GM21447 (cell line): ENCODE results near the gene MYF5.

Source experiments
- ATAC-seq: cut with Tn5 transposase; IDR thresholded peaks from one replicate; pipeline ENCODE4 v1.9.1; 2021; ENCODE audit not compliant: unreplicated experiment

Gene MYF5

DNA sequence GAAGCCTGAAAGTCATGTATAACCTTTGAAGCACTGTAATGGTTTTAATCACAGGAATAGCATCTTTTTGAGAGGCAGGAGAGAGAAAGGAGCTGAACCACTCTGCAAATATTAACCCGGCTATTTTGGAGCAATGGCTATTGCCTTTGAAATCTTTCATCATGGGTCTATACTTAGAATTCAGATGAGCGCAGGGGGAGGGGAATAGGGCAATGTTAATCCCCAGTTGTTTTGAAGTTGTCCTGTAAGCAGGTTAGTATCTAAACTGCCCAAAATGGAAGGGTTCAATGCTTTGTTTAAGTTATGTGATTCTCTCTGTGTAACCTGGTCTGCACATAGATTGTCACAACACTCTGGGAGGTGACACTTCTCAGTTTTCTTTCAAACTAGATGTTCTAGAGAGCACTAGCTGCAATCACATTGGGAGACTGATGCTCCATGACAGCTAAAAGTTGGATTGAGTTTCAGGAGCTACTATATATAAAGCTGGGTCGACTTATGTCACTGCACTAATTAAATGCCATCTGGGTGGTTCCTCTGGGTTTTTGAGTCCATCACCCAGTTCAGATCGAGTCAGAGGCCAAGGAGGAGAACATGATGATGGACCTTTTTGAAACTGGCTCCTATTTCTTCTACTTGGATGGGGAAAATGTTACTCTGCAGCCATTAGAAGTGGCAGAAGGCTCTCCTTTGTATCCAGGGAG is 9.4 kb upstream of the MYF5 start, which contains the start of gene MYF6:
TSS of gene MYF6 (plus strand) at position 509 of the 704 bp plus-strand sequence. CDS start at position 595, 86 bp downstream.
- ATAC-seq, result no peak

DNA sequence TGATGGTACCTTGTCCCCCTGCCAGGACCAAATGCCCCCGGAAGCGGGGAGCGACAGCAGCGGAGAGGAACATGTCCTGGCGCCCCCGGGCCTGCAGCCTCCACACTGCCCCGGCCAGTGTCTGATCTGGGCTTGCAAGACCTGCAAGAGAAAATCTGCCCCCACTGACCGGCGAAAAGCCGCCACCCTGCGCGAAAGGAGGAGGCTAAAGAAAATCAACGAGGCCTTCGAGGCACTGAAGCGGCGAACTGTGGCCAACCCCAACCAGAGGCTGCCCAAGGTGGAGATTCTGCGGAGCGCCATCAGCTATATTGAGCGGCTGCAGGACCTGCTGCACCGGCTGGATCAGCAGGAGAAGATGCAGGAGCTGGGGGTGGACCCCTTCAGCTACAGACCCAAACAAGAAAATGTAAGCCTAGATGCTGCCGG is 8.9 kb upstream of the MYF5 start:
- no peak for ATAC-seq

DNA sequence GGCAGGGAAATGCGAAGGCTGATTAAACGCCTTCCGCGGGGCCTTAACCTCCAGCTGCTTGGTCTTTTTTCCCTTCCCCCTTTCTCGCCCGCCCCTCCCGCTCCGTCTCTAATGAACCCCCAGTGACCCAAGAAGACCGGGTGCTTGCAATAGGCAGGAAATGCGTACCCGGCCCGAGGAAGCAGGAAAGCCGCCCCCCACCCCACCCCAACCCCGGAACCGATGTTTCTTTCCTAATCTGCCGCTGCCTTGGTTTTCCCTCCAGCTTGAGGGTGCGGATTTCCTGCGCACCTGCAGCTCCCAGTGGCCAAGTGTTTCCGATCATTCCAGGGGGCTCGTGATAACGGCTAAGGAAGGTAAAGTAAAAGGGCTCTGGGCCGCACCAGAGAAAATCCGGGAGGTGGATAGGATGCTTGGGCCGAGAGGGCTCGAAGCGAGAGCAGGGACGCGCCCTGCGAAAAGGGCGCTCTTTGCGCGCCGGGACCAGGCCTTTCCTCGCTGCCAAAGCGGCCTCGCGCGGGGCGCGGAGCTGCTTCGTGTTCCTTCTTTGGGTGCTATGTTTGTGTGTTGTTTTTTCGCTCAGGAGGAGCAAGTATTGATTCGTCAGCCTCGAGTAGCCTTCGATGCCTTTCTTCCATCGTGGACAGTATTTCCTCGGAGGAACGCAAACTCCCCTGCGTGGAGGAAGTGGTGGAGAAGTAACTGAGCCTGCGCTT is 8.3 kb upstream of the MYF5 start:
- no peak for ATAC-seq

DNA sequence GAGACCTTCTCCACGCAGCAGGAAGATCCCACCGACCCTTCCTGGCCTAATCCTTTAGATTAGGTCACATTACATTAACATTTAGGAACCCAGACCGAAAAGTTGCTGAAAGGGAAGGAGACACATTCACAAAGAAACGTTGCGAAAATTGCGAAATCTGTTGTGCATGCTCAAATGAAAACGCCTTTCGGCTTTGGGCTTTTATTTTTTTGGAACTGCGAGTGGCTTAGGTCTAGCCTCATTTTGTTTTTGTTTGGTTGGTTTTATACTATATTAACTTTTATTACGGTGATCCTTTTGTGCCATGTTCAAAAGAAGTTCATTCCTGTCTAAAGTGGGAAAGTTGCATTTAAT is 7.8 kb upstream of the MYF5 start:
- ATAC-seq, result no peak

DNA sequence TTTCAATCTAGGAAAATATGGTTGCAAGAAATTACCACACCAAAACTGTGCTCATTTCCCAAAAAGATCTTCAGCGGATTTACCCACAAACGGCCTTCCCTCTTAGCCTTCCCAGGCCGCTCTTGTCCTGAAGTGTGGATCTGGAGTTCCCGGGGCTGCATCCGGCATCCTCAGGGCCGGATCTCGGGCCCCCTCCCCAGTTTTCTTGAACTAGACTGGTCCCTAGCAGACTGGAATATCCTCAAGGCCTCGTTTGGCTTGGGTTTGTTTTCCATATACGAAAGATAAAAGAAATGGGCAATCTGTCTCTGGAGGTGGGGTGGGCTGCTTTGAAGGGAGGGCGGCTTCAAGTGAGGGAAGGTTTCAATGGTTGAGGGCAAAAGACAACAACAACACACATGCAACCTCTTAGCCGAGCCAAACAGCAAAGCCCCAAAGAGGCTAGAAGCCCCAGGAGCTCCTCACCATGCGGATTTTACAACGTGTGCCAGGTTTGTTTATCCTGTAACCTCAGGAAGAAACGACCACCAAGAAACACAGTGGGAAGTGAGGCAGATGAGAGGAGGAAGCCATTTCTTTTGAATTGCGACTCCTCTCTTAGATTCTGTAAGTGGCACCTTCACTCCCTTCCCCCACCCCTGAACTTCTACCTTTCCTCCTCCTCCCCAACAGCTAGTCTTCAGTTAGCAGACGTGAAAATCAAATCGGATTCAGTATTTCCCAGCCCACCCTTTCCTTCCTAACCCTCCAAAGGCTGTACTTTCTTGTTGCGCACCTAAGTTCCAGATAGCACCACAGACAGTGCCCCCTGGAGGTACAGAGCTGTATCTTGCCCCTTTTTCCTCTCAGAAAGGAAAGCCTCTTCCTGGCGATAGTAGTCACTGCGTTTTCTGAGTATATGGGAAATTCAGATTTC is 6.6 kb upstream of the MYF5 start:
- peak; percentile 60 for ATAC-seq

DNA sequence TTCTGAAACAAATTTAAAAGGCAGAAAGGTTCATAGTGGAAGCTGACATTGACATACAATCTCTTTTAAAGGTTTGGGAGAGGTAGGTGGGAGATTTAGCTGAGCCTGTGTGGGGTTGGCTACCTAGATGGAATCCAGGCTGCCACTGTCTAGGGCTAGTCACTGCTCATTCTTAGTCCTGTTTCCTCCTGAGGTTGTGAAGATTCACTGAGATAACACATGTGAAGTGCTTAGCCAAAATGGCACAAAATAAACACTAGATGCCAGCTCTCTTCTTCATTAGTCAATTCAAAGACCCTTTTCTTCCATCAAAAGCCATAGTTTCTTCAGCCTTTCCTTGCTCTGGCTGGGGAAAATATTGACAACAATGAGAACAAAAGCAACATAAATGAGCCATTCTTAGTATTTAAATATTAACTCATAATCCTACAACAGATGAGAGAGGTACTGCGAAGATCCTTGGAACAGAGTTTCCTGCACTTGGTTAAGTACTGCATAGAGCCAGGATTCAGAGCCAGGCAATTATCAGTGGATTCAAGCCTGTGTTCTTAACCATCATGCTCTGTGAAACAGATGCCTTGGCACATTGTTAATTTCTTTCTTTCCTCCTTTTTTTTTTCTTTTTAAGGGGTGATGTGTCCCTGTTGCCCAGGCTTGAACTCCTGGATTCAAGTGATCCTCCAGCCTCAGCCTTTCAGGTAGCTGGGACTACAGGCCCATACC is 5.8 kb upstream of the MYF5 start:
- peak; percentile 17 for ATAC-seq

DNA sequence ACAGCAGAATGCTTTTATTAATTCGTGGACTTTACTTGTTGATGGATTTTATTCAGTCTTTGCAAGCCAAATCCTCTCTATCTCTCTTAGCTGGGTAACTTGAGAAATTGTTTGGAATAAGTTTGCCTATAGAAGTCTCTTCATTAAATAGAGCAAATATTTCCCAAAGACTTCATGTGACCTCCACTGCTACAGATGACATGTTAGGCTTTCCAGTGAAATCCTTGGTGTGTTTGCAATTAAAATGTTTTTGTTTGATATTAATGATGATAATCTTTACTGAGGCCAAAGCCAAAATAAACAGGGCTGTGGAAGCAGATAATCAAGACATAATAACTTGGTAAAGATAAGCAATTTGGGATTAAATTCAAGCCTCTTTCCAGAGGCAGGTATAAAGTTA is 4.8 kb upstream of the MYF5 start:
- no peak for ATAC-seq

DNA sequence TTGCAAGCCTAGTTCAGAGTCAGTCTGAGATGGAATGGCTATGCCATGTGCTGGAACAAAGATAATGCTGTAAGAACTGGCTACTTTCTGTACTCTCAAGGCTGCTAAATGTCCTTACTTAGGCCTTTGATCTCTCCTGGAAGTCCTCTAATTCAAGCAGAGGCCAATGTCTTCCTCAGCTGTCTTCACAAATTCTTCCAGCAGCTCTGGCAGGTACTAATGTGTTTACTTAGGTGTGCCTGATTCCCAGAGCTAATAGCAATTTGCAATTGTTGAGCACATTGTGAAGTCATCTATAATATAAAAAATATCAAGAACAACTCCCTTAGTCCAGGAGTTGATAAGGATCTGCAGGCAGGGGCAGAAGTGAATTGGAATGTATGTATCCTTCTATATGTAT is 3.8 kb upstream of the MYF5 start:
- no peak for ATAC-seq

DNA sequence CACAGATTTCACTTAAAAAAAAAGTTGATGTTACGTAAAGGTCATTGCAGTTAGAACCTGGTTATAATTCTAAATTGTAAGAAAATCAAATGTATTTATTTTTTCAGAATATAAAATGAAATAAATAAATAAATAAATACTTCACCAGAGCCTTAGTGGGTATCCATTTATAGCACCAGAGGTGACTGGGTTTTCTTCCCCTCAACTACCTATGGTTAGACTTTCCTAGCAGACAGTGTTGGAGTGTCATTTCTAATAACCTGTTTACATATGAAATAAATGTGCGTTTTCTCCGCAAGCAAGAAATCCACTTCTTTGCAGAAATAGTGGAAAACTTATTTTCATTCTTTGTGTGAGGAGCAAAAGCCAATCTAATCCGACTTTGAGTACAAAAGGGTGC is 3.3 kb upstream of the MYF5 start:
- no peak for ATAC-seq

DNA sequence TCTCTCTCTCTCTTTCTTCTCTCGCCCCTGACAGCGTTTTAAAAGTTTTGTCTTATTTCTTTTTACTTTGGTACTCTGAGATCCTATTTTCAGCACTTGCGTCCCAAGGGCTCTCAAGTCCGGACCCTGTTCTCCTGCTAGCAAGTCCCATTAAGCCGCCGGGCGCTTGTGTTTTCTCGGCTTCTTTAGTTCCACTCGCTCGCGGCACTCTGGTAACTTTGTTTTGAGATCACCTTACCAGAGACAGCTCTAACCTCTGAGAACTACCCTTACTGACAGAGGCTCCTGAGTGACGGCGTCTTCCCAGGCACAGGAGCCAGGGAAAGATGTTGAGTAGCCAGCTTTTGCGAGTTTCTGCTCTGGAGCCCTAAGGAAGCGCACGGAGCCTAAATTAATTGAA is 2.7 kb upstream of the MYF5 start:
- ATAC-seq, result no peak

DNA sequence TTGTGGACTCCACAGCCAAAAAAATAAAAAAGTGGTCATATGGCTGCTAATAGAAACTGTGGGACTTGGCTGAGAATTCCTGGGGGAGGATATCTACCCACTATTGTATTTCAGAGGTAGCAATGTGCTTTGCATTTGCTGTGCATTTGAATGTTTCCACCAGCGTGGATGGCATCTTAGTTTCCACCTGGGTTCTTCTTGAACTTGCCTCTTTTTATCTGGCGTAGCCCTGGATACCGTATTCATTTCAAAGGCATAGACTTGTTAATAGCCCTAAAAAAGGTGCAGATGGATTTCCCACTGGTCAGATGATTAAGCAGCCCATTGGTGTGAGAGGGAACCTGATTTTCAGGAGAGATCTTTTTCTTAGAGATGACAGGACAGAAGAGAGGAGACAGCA is 1.9 kb upstream of the MYF5 start:
- ATAC-seq, result no peak

DNA sequence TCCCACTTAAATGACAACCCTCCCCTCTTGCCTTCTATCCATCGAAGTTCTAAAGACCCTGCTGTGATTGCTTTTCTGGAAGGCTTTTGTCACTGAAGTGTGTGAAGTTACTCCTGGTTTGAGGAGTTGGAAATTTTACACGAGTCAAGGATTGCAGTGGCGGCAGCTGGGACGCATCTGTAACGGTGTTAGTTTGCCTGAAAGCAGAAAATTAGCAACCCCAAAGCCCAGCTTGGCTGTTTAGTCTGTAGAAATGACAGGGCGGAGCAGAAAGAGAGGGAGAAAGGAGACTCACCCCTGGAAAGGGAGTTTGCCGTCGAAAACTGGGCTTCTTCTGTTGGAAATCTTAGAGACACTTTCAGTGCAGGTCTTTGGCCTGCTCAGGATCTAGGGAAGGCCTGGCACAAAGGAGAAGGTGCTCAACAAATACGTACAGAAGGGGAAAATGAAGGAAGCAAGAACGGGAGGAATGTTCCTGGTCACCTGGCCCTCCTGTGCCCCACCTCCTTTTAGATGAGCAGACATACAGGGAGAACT is 931 bp upstream of the MYF5 start:
- ATAC-seq, result no peak

DNA sequence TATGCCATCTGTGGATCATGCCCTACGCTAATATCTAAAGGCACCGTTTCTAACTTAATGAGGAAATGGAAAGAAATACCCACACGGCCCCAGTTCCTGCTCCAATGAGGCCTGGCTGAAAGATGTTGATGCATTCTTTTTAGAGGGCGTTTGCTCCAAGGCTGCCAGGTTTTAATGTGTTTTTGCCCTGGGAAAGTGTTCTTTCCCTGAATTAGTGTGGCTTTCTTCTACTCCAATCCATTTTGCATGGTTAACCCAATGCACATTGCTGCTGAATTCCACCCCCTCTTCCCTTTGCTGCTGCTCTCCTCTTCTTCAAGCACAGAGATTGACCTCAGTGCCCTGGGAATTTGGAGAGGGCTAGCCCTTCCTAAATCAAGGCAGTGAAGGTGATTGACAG is 1.1 kb downstream of the MYF5 start:
- no peak for ATAC-seq

DNA sequence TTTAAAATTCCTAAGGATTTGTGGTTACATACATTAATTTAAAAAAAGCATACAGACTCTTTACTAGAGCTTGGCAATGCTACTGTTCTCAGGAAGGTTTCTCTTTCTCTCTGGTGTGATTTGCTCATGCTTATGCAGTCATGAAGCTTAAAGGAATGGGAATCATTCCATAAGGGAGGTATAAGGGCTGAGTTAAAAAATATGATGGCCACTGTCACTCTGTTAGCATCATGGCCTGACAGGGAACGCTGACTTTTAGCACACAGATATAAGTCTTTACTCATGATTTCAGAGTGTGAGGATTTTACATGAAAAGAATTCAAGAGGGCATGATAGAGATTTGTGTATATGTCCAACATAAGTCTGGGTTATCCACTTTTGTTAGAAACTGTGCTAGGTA is 3.8 kb downstream of the MYF5 start:
- no peak for ATAC-seq

DNA sequence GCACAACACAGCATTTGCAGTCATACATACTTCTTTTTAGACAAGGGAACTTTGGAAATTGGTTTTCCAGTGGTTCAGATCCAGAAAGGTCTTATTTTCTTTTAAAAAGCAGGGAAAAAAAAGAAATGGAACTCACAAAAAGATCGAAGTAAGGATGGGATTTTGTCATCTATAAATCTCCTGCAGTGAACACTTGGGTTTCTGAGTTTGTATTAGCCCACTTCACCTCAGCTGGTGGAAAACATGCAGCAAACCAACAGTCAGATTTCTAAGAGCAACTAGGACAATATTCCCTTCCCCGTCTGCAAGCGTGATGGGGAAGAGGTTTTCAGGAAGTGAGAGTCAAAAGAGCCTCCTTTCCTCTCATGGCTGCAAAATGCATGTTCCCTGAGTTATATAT is 4.6 kb downstream of the MYF5 start:
- no peak for ATAC-seq

DNA sequence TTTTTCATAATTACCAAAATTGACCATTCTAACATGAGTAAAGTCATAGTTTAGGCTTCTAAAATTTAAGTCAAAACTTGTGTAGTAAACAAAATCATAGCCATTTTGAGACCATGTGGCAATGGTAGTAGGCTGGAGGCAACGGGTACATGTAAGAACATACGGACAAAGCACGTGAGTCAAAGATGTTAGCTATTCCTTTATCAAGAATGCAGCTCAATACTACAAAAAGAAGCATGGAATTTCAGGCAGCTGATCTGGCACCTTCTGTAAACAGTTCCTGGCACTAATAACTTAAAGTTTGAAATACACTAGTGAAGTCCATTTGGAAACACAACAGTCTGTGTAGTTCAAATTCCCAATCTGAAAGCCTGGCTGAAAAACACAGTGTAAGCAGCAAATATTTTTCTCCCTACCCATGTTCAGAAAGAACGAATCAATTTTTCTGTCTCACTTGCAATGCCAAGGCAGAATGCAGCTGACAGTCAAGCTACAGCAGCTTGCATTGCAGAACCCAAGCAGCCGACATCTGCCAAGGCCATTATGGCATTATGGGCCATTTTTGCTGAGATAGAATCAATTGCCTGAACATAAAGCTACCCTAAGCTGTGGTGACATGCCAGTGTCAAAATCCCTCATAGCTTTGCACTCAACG is 29.3 kb downstream of the MYF5 start:
- ATAC-seq, result no peak

DNA sequence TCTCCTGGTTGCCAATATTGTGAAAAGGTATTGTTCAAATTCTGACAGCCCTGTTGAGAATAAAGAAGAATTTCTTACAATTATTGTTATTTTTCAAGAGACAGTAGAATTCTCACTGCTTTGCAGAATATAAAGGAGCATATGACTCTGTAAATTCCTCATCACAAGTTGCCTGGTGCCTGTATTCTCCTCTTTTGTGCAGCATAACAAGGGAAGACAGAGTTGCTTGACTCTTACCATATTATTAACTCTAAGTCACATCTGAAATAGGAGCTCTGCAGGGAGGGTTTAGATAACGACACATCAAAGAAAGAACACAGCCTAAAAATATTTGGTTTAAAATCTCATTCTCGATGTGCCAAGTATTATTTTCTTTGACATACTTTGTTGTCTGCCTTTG is 31.1 kb downstream of the MYF5 start:
- no peak for ATAC-seq

DNA sequence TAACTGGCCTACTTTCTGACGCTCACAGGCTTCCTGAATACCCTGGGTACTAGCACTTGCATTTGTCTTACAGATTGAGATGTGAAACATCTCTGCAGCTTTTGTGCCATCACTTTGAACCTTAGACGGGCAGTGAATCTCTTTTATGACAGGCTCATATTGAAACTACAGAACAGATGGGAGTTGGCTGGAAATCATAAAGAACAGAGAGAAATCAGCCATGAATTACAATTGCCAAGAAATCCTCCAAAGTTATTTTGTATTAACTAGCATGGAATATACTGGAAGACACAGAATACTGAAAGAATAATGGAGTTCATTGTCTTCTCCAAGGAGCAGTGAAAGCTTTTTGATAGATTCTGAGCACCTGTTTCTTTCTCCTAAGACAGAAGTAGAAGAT is 32.7 kb downstream of the MYF5 start:
- no peak for ATAC-seq

DNA sequence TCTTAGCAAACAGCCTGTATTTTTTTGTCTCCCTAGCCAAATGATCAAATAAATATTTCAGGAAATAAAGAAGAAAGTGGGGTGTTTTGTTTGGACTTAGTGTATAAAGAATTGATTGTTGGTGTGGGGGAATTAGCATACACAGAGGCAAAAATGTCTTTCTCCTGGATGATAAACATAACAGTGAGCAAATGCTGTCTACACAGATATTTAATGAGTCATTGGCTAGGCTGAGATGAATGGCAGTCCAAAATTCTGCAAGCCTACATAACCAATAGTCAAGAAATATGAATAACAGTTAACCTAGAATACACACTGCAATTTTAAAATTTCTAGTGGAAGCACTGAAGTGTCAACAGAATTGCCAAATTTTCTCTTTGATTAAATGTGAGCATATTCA is 35.8 kb downstream of the MYF5 start:
- no peak for ATAC-seq

DNA sequence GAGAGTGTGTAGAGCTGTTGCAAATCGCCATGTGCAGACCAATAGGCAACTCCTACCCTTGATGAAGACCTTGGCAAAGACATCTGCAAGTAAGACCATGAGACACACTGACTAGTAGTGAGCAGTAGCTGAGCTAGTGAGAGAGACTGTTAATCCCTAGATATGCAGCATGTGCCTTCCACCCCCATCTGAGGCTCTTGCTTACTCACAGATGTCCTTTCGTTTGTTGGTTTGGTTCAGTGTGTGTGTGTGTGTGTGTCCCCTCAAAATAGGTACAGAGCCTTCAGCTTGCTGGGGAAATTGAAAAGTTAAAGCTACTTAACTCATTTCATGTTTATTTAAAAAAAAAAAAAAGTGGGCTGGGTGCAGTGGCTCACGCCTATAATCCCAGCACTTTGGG is 37.6 kb downstream of the MYF5 start:
- no peak for ATAC-seq
